ENCODE results near the gene TAPBPL.
"Not testable (repeated sequence)": the region's sequence is repeated elsewhere in the genome, so short reads cannot be mapped to it uniquely, and the experiment has no call there.

TAPBPL gene

GRCh38 chr12:6464531-6464930 is 12.7 kb downstream of the TAPBPL start:
- Histone ChIP-seq H3K4me2 (ENCODE audit: low read depth, low read length, poor library complexity, severe bottlenecking) (no peak overlapping the region), H3F3A (ENCODE audit: insufficient read depth) (peaks cover 47% of the 10 kb centered on the region), H3K4me3 (ENCODE audit: insufficient read depth, low read length, poor library complexity, severe bottlenecking) (no peak overlapping the region), H3K36me3 (ENCODE audit: low read length) (peaks cover 17% of the 10 kb centered on the region), H3K9me3 (ENCODE audit: insufficient read depth, low read length) (no peaks in the 10 kb centered on the region), H3K27me3 (ENCODE audit: low read length) (no peaks in the 10 kb centered on the region), H3K79me2 (ENCODE audit: insufficient read depth, low read length) (peaks cover 36% of the 10 kb centered on the region), H3K27ac (ENCODE audit: low read depth, low read length) (no peak overlapping the region), H4K20me1 (ENCODE audit: low read depth, low read length) (no peaks in the 10 kb centered on the region; the same call in 1 of the 2 replicates), H3K9me2 (replicated peaks; ENCODE audit: insufficient read depth, low read length) (no peaks in the 10 kb centered on the region), H3K9ac (ENCODE audit: low read length) (no peak overlapping the region), H2AFZ (ENCODE audit: low read depth, low read length, severe bottlenecking) (no peak overlapping the region)
- no peak for TF ChIP-seq CTCF (IDR thresholded peaks at IDR 0.05; ENCODE audit: insufficient read depth, low read length, poor library complexity, severe bottlenecking)
- TF ChIP-seq EZH2phosphoT487 (conservative IDR thresholded peaks at IDR 0.05; ENCODE audit: low read length) = no peak

GRCh38 chr12:6465467-6466183 is 13.8 kb downstream of the TAPBPL start:
- H4K20me1 ChIP-seq (ENCODE audit: low read depth, low read length) = no peaks in the 10 kb centered on the region; the same call in 1 of the 2 replicates
- no peak overlapping the region for H3K9ac ChIP-seq (ENCODE audit: low read length)
- peak overlapping the region; percentile 38 for H3K27ac ChIP-seq (ENCODE audit: low read depth, low read length)
- no peak for TF ChIP-seq EZH2phosphoT487 (conservative IDR thresholded peaks at IDR 0.05; ENCODE audit: low read length)
- TF ChIP-seq CTCF (IDR thresholded peaks at IDR 0.05; ENCODE audit: insufficient read depth, low read length, poor library complexity, severe bottlenecking) = peak; percentile 81
- no peak overlapping the region for H2AFZ ChIP-seq (ENCODE audit: low read depth, low read length, severe bottlenecking)
- peaks cover 45% of the 10 kb centered on the region for H3K79me2 ChIP-seq (ENCODE audit: insufficient read depth, low read length)
- H3F3A ChIP-seq (ENCODE audit: insufficient read depth) = peaks cover 47% of the 10 kb centered on the region
- no peak overlapping the region for H3K4me2 ChIP-seq (ENCODE audit: low read depth, low read length, poor library complexity, severe bottlenecking)
- no peak overlapping the region for H3K4me3 ChIP-seq (ENCODE audit: insufficient read depth, low read length, poor library complexity, severe bottlenecking)
- peaks cover 17% of the 10 kb centered on the region for H3K36me3 ChIP-seq (ENCODE audit: low read length)
- no peaks in the 10 kb centered on the region for H3K9me2 ChIP-seq (replicated peaks; ENCODE audit: insufficient read depth, low read length)
- no peaks in the 10 kb centered on the region for H3K9me3 ChIP-seq (ENCODE audit: insufficient read depth, low read length)
- H3K27me3 ChIP-seq (ENCODE audit: low read length) = no peaks in the 10 kb centered on the region

GRCh38 chr12:6466184-6466573 is 14.3 kb downstream of the TAPBPL start:
- no peak overlapping the region for H2AFZ ChIP-seq (ENCODE audit: low read depth, low read length, severe bottlenecking)
- no peak overlapping the region for H3K9ac ChIP-seq (ENCODE audit: low read length)
- H3K9me3 ChIP-seq (ENCODE audit: insufficient read depth, low read length) = no peaks in the 10 kb centered on the region
- H3K4me2 ChIP-seq (ENCODE audit: low read depth, low read length, poor library complexity, severe bottlenecking) = no peak overlapping the region
- peak overlapping the region; percentile 38 for H3K27ac ChIP-seq (ENCODE audit: low read depth, low read length)
- peaks cover 17% of the 10 kb centered on the region for H3K36me3 ChIP-seq (ENCODE audit: low read length)
- peaks cover 45% of the 10 kb centered on the region for H3K79me2 ChIP-seq (ENCODE audit: insufficient read depth, low read length)
- H3K9me2 ChIP-seq (replicated peaks; ENCODE audit: insufficient read depth, low read length) = no peaks in the 10 kb centered on the region
- TF ChIP-seq EZH2phosphoT487 (conservative IDR thresholded peaks at IDR 0.05; ENCODE audit: low read length) (no peak), CTCF (IDR thresholded peaks at IDR 0.05; ENCODE audit: insufficient read depth, low read length, poor library complexity, severe bottlenecking) (no peak)
- peaks cover 42% of the 10 kb centered on the region for H3F3A ChIP-seq (ENCODE audit: insufficient read depth)
- no peaks in the 10 kb centered on the region for H3K27me3 ChIP-seq (ENCODE audit: low read length)
- H4K20me1 ChIP-seq (ENCODE audit: low read depth, low read length) = no peaks in the 10 kb centered on the region; the same call in 1 of the 2 replicates
- H3K4me3 ChIP-seq (ENCODE audit: insufficient read depth, low read length, poor library complexity, severe bottlenecking) = no peak overlapping the region

- Histone ChIP-seq H3K79me2 (ENCODE audit: insufficient read depth, low read length) (peaks cover 45% of the 10 kb centered on the region), H3K36me3 (ENCODE audit: low read length) (peaks cover 17% of the 10 kb centered on the region), H3K27ac (ENCODE audit: low read depth, low read length) (peak overlapping the region; percentile 38), H3F3A (ENCODE audit: insufficient read depth) (peaks cover 38% of the 10 kb centered on the region)
- not testable (repeated sequence) for H2AFZ ChIP-seq (ENCODE audit: low read depth, low read length, severe bottlenecking); H3K9ac ChIP-seq (ENCODE audit: low read length); H3K4me2 ChIP-seq (ENCODE audit: low read depth, low read length, poor library complexity, severe bottlenecking); H3K9me2 ChIP-seq (replicated peaks; ENCODE audit: insufficient read depth, low read length); H3K9me3 ChIP-seq (ENCODE audit: insufficient read depth, low read length); H3K4me3 ChIP-seq (ENCODE audit: insufficient read depth, low read length, poor library complexity, severe bottlenecking); H3K27me3 ChIP-seq (ENCODE audit: low read length); H4K20me1 ChIP-seq (ENCODE audit: low read depth, low read length)
Observed at GRCh38 chr12:6466751-6467150, 14.9 kb downstream of the TAPBPL start.

- H3F3A ChIP-seq (ENCODE audit: insufficient read depth) = peaks cover 36% of the 10 kb centered on the region
- H4K20me1 ChIP-seq (ENCODE audit: low read depth, low read length); H3K9me2 ChIP-seq (replicated peaks; ENCODE audit: insufficient read depth, low read length); H3K4me3 ChIP-seq (ENCODE audit: insufficient read depth, low read length, poor library complexity, severe bottlenecking); H2AFZ ChIP-seq (ENCODE audit: low read depth, low read length, severe bottlenecking); H3K9me3 ChIP-seq (ENCODE audit: insufficient read depth, low read length); H3K27me3 ChIP-seq (ENCODE audit: low read length); H3K9ac ChIP-seq (ENCODE audit: low read length): not testable (repeated sequence)
- 0 out of 2 replicates have a peak overlapping the region, but pooled peaks have one; percentile 75 for H3K27ac ChIP-seq (ENCODE audit: low read depth, low read length)
- H3K79me2 ChIP-seq (ENCODE audit: insufficient read depth, low read length) = peaks cover 45% of the 10 kb centered on the region
- H3K36me3 ChIP-seq (ENCODE audit: low read length) = peaks cover 14% of the 10 kb centered on the region
- H3K4me2 ChIP-seq (ENCODE audit: low read depth, low read length, poor library complexity, severe bottlenecking) = peak overlapping the region; percentile 88
Observed at GRCh38 chr12:6467571-6468282, 15.9 kb downstream of the TAPBPL start.

Measured in SU-DHL-6 (cell line).